DND-41 (cell line): ENCODE data around the gene NUDCD3.

Experiments
- EZH2 ChIP-seq: IDR thresholded peaks from 3 replicates; pipeline ENCODE4 v1.6.1; 2012; ENCODE audit warnings: borderline replicate concordance, low read depth, mild to moderate bottlenecking, moderate library complexity, low read length, inconsistent platforms; ENCODE audit not compliant: severe bottlenecking
- TF ChIP-seq, protein P1 (sequence below): IDR thresholded peaks from 2 replicates; pipeline ENCODE4 v1.5.1; 2012; ENCODE audit warnings: borderline replicate concordance, low read length, moderate library complexity, mild to moderate bottlenecking; ENCODE audit not compliant: poor library complexity, severe bottlenecking; ENCODE audit errors: extremely low read depth

- no peak for TF ChIP-seq EZH2
- TF ChIP-seq, protein P1, sequence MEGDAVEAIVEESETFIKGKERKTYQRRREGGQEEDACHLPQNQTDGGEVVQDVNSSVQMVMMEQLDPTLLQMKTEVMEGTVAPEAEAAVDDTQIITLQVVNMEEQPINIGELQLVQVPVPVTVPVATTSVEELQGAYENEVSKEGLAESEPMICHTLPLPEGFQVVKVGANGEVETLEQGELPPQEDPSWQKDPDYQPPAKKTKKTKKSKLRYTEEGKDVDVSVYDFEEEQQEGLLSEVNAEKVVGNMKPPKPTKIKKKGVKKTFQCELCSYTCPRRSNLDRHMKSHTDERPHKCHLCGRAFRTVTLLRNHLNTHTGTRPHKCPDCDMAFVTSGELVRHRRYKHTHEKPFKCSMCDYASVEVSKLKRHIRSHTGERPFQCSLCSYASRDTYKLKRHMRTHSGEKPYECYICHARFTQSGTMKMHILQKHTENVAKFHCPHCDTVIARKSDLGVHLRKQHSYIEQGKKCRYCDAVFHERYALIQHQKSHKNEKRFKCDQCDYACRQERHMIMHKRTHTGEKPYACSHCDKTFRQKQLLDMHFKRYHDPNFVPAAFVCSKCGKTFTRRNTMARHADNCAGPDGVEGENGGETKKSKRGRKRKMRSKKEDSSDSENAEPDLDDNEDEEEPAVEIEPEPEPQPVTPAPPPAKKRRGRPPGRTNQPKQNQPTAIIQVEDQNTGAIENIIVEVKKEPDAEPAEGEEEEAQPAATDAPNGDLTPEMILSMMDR = no peak
These were observed 160.6 kb downstream of the NUDCD3 start for GRCh38 chr7:44329888-44330287.
